ENCODE results near the gene FAM149B1.
A peak's percentile ranks its signal among the peaks of the same experiment; 100 is the strongest.
"Not testable (repeated sequence)": the region's sequence is repeated elsewhere in the genome, so short reads cannot be mapped to it uniquely, and the experiment has no call there.

The FAM149B1 gene

DNA sequence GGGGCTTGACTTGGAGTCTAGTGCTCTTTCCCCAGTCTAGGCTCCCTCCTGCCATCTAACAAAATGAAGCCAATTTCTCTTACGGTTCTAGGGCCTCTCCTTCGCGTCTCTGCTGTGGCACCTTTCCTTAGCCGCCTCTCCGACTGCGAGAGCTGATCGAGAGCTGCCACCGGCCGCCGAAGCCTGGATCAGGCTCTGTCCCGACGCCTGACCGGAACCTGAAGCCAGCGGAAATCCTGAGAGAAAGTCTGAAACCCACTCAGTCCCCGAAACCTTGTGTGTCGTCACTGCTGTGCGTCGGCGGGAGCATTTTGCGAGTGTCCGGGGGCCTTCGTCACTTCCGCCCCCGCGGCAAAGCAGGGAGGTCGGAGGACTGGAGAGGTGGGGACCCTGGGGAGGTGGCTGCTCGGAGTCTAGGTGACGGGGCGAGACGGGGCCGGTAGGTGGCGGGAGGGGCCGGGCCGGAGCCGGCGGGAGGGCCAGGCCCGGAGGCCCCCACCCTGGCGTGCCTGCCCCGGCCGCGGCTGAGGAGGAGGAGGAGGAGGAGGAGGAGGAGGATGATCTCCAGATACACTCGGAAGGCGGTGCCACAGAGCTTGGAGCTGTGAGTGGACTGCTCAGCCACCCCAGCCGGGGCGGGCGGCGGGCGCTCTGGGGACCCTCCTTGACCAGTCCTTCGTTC, at the start of gene FAM149B1, which contains the start of gene ECD:
TSS of gene FAM149B1 (plus strand) at position 337 of the 682 bp plus-strand sequence. CDS start at position 558, 221 bp downstream.
TSS of gene ECD (minus strand) at position 226 of the 682 bp plus-strand sequence. CDS start 4,071 bp downstream, outside the sequence.
- peak; percentile 63 to 96 (median 89) for DNase-seq

DNA sequence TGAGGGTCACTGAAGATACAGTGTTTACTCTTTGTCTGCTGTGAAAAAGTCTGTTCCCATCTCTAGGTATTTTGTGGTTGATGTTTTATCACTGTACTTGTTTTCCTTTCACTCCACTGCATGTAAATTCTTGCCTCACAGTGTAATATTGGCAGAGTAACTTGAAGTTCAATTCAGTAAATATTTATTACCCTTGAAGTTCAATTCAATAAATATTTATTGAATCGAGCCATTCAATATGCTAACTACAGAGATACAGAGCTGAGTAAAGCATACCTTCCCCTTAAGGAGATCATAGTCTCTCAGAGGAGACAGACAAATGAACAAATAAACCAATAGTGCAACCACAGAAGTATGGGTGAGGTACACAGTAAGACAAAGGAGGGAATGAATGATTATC, 48.5 kb upstream of the FAM149B1 start:
- no peak for DNase-seq

DNA sequence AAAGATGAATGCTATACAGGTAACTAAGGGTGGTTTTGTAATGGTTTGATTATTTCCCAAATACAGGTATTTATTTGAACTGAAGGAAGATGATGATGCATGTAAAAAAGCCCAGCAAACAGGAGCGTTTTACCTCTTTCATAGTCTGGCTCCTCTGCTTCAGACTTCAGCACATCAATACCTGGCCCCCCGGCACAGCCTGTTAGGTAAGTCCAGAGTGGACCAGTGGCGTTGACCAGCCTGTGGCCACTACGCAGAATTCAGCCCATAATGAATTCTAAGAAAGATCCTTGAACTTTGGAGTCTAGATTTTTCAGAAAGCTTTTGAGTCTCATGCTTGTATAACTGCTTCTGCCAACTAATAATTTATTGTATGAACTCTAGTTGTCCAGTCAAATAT, 48.0 kb upstream of the FAM149B1 start:
- DNase-seq = no peak

DNA sequence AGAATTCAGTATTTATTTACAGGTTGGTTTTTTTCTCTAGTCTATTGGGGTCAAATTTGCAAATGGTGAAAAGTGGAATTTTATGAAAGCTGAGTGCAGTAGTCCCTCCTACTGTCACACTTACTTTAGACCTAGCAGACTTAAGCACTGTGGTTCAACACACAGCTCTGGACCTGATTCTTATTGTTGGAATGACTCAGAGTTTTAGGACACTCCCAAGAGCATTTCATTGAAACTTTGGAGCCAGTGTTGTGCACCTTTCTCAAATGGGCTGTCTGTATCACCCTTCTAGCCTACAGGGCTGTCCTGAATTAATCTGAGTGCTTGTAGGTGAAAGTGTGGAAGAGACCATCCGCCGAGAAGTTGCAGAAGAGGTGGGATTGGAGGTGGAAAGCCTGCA, 41.6 kb upstream of the FAM149B1 start:
- DNase-seq = no peak

DNA sequence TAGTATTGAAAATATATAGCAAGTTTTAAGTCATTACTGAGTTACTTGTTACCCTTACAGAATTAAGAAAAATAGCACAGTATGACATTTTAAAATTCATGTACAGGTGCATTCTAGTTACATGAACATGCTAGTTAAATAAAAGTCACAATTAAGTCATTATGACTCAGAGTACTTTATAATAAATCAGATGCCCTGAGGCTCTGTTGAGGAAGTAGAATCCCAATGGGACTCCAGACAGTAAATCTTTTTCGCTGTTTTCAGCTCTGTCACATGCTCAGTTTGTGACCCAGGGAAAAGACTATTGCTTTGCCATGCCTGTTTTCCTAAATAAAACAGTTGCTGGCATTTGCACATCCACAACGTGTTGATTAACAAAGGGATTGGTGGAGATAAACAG, 36.6 kb upstream of the FAM149B1 start:
- no peak for DNase-seq

DNA sequence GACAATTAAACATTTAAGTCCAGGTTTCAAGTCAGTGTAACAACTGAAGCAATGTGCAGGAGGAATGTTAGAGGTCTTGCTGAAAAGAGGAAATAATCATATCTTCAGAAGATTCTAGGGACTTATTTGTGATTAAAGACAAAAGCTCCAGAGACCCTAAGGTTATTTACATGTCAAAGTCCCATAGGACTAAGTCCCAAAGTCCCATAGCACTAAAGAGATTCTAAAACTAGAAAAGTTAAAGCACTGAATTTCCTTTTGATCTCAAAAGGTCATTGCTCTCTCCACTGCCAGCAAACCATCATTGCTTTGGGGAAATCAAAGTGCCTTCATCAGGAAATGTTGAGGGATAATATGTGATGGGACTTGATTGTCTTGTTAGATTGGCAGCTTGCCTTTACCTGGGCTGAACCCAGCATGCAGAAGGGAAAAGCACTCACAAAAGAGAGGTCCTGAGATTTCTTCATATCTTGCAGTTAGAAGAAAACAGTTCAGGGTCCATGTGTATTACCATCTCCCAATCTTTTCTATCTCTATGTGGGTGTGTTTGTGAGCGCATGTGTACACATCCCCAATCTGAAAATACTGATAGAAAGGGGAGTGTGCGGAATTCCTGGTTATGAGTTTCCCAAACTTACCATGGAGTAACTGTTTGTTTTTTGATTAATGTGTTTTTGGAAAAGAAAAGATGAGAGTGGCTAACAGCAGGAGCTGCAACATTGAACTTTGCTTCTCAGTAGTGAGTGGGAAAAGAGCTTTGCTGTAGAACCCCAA, 35.8 kb upstream of the FAM149B1 start:
- DNase-seq = no peak

DNA sequence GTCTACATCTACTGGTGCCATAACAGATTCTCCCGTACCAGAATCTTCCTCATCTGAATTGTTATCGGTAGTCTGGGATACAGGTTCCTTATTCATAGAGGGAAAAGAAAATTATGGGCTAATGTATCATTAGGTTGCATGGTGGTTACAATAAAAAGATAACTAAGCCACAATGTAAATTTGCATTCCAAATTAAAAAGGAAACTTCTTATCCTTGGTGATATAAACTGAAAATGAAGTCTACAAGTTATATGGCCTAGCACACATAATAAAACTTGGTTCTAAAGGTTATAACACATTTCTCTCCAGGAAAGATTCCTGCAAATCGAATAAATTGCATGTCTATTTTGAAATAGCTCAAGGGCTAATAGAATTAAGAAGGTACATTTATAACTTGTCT, 33.2 kb upstream of the FAM149B1 start:
- DNase-seq = no peak

DNA sequence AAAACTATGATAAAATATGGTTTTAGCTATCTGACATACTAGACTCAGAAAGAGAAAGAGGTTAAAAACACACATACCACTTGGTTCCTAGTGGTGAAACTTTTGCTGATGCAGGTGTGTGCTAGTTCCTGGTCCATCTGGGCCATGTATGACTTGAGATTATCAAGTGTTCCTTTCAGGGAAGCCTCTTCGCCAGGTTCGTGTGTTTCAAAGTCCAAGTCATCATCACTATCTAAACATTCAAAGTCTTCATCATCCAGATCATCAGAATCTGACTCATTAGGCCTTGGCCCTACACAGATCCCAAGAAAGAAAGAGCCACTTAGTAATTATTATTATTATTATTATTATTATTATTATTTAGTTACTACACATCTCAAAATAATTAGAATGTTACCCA, 31.3 kb upstream of the FAM149B1 start:
- DNase-seq = no peak

DNA sequence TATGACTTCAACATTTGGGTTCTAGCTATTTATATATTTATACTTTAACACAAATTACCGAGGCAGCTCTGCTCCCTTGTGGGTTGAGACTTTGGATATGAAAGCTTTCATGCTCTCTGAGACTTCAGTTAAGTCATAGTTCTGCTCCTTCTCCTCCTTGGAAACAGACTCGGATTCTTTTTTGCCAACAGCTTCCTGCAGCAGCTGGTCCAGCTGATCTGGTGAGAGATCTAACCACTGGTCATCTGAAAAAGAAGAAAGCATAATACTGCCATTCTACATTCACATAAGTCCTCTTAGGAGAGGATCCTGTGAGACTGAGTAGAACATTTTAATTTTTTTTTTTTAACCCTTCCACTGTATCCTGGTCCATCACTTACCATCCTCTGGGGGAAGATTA, 28.7 kb upstream of the FAM149B1 start:
- DNase-seq = no peak

DNA sequence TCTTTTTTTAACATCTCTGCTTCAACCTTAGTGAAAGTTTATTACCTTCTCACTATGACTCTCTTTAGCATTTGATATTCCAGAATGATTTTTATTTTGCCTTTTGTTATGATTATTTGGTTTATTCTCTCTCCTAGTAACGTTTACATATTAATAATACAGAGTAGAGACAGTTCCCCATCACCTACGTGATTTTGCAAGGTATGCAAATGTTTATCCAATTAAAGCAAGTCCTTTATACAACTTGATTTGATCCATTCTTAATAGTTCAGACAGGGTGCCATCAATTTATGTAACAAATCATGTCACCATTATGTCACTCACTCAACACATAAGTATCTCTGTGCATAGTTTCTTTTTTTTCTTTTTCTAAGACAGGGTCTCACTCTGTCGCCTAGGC, 26.3 kb upstream of the FAM149B1 start:
- DNase-seq = no peak

DNA sequence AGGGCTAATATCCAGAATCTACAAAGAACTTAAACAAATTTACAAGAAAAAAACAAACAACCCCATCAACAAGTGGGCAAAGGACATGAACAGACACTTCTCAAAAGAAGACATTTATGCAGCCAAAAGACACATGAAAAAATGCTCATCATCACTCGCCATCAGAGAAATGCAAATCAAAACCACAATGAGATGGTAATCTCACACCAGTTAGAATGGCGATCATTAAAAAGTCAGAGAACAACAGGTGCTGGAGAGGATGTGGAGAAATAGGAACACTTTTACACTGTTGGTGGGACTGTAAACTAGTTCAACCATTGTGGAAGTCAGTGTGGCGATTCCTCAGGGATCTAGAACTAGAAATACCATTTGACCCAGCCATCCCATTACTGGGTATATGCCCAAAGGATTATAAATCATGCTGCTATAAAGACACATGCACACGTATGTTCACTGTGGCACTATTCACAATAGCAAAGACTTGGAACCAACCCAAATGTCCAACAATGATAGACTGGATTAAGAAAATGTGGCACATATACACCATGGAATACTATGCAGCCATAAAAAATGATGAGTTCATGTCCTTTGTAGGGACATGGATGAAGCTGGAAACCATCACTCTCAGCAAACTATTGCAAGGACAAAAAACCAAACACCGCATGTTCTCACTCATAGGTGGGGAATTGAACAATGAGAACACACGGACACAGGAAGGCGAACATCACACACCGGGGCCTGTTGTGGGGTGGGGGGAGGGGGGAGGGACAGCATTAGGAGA, 17.1 kb upstream of the FAM149B1 start:
- not testable (repeated sequence) for DNase-seq

DNA sequence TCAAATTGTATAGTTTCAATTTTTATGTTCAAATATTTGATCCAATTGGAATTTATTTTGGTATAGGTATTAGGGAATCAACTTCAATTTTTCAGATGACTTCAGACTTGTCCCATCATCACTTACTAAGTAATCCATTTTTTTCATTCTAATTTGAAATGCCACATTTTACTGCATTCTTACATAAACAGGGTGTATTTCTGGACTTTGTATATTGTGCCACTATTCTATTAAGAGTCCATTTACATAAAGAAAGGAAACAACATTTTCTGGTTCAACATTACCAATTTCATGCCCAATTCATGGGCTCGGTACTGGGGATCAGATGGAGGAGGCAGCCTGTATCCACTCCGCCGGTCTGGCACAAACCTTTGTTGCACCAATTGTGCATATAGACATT, 15.9 kb upstream of the FAM149B1 start:
- no peak for DNase-seq

DNA sequence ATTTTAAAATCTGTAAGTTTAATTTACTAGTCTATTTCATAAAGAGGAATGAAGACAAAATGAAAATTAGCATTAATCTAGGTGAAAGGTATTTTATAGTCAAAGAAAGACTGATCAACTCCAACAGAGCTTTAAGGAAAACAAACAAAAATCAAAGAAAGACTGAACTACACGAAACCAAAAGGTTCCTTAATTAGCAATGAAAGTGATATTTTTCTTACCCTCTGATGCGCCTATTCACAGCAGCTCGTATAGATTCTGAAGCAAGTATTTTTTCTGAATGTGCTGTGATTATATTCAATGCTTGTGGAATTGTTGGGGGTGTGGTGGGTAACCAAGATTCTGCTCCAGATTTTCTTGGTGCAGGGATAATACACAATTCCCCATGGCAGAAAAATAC, 11.9 kb upstream of the FAM149B1 start:
- no peak for DNase-seq

DNA sequence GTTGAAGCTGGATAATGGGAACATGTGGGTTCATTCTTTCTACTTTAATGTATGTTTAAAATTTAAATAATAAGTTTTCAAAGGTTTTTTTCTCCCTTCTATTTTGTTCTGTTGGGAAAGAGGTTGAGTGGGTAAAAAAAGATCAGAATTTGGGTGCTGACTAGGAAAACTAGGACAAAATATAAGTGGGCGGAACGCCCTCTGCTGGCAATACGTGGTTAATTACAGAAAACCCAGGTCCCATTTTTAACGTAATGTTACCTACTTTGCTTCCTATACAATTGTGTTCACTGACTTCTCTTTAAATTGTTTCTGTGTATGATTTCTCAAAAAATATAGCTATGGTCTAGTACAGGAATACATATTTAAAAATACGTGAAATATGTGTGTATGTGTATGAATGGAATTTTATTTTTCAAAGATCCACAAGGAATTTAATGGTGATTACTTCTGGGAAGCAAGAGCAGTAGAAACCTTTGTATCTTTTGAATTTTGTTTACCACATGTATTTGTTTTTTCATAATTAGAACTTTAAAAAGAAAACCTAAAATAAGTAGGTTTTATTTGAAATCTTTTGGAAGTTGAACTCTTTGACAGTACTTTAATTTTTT, 8.8 kb upstream of the FAM149B1 start:
- peak in 34 of 56 donors; percentile 0 to 75 (median 13) for DNase-seq

DNA sequence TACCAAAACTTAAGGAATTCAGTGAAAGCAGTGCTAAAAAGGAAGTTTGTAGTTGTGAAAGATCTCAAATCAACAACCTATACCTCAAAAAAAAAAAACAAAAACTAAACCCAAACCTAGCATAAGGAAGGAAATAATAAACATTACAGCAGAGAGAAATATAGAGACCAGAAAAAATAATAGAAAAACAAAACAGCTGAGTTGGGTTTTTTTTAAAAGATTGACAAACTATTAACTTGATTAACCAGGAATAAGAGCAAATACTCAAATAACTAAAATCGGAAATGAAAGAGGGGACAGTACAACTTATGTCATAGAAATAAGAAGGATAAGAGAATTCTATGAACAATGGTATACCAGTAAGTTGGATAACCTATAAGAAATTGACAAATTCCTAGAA, 6.8 kb upstream of the FAM149B1 start:
- DNase-seq = no peak

DNA sequence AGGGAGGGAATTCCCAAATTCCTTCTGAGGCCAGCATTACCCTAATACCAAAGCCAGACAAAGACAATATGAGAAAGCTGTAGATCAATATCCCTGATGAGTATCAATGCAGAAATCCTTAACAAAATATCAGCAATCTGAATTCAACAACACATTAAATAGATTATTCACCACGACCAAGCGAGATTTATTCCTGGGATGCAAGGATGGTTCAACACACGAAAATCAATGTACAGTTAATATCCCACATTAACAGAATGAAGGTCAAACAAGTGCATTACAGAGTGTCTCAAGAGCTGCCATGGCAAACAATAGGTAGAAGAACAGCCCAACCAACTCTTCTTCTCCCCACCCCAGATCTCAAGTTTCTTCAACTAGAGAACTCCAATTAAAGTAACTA, 6.3 kb upstream of the FAM149B1 start:
- no peak for DNase-seq

DNA sequence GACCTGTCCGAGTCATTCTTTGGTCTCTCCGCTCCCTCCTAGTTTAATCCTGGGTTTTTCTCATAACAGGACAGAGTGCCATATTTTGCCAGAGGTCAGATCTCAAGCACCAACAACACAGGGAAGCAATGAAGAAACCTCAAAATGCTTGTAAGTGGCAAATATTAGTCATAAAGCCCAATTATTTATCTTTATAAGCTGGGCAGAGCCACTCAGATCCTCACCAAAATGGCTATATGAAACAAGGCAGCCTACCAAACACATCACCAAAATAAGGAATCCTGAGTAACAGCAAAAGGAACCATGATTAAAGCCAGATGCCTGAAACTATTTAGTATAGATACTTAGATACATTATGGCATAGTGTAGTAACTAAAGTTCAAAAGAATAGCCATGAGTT, 4.8 kb upstream of the FAM149B1 start:
- DNase-seq = no peak

DNA sequence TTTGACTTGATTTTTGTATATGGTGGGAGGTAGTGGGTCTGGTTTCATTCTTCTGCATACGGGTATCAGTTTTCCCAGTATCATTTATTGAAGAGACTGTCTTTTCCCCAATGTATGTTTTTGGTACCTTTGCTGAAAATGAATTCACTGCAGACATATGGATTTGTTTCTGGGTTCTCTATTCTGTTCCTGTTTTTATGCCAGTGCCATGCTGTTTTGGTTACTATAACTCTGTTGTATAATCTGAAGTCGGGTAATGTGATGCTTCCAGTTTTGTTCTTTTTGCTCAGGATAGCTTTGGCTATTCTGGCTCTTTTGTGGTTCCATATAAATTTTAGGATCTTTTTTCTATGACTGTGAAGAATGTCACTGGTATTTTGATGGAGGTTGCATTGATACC, 947 bp upstream of the FAM149B1 start:
- no peak for DNase-seq

DNA sequence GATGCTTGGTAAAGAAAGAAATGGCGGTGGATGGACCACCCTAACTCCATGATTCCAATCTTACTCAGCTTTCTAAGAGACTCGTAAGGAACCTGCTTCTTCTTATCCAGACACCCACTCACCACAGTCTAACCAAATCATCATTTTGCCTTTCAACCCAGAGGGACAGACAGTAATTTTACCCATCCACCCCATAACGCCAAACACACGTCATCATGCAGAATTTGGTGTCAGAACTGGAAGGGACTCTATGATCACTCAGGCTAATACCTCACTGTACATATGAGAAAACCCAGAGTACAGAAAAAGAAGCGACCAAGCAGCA, 499 bp upstream of the FAM149B1 start:
- no peak for DNase-seq

DNA sequence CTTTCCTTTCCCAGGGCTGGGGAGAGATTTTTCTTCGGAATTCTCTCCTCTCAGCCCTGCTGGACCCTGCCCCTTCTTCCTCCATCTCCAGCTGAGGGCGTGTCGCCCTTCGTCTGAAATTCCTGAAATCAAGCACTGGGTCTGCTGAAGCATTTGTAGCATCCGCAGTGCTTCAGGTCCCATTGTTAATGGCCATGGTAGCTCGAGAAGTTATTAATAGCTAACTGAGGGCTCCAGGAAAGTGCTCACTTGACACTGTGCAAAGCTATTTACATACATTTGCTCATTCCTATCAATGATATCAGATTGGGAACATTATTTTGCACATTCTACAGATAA, 515 bp downstream of the FAM149B1 start:
- DNase-seq = peak in 2 of 56 donors; percentile 40 to 56

DNA sequence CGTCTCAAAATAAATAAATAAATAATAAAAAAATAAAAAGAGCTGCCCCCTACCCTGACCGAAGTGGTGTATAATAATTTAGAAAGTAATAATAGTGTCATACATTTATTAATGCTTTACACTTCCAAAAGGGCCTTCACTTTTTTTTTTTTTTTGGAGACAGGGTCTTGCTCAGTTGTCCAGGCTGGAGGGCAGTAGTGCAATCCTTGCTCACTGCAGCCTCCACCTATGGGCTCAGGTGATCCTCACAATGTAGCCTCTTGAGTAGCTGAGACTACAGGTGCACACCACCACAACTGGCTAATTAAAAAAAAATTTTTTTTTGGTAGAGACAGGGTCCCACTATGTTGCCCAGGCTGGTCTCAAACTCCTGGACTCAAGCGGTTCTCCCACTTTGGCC, 1.4 kb downstream of the FAM149B1 start:
- DNase-seq = no peak

DNA sequence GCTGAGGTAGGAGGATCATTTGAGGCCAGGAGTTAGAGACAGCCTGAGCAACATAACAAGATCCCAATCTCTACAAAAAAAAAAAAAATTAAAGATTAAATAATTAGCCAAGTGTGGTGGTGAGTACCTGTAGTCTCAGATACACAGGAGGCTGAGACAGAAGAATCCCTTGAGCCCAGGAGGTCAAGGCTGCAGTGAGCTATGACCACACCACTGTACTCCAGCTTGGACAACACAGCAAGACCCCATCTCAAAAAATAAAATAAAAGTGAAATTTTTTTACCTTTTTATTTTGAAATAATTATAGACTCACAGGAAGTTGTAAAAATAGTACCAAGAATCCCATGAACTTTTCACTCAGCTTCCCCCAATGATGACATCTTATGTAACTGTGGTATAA, 4.9 kb downstream of the FAM149B1 start:
- no peak for DNase-seq
